OCI-LY3 (cell line): Measurements from ENCODE around the gene GPRIN2.

Experiments
- H2AFZ ChIP-seq: fragments of 200-600, 300-600 bp; shearing (Covaris generic); 2 replicates; pipeline ENCODE4 v1.6.0; 2014; ENCODE audit warnings: antibody characterized with exemption, low read depth, low read length
- H3K27ac ChIP-seq: fragments of 200-600, 300-600 bp; sonication (generic); 2 replicates; pipeline ENCODE4 v1.5.1; 2014; ENCODE audit warnings: mild to moderate bottlenecking, low read length, moderate library complexity, mixed read lengths
- H3K27me3 ChIP-seq: fragments of 200-600, 300-600 bp; sonication (generic); 2 replicates; pipeline ENCODE4 v1.6.1; 2014; ENCODE audit warnings: low read depth, low read length, mixed read lengths
- H3K36me3 ChIP-seq: fragments of 200-600, 300-600 bp; sonication (generic); replicated peaks from 2 replicates; pipeline ENCODE3; 2014; ENCODE audit warnings: low read depth, low read length, mixed read lengths
- H3K4me1 ChIP-seq: fragments of 300-600, 200-600 bp; sonication (generic); 2 replicates; pipeline ENCODE4 v1.6.1; 2014; ENCODE audit warnings: low read length, mixed read lengths
- H3K4me2 ChIP-seq: fragments of 200-600, 300-600 bp; sonication (generic); 2 replicates; pipeline ENCODE4 v1.6.1; 2014; ENCODE audit warnings: low read length, mixed read lengths
- H3K4me3 ChIP-seq: fragments of 300-600, 200-600 bp; sonication (generic); 2 replicates; pipeline ENCODE4 v1.5.1; 2014; ENCODE audit warnings: antibody characterized with exemption, mild to moderate bottlenecking, low read length, moderate library complexity
- H3K79me2 ChIP-seq: fragments of 300-600, 200-600 bp; shearing (Covaris generic); 2 replicates; pipeline ENCODE4 v1.6.1; 2014; ENCODE audit warnings: mild to moderate bottlenecking, low read length, mixed read lengths
- H3K9ac ChIP-seq: fragments of 300-600, 200-600 bp; shearing (Covaris generic); 2 replicates; pipeline ENCODE4 v1.6.0; 2014; ENCODE audit warnings: mild to moderate bottlenecking, low read length, moderate library complexity
- H3K9me3 ChIP-seq: fragments of 200-600, 300-600 bp; shearing (Covaris generic); 2 replicates; pipeline ENCODE4 v1.6.1; 2014; ENCODE audit warnings: low read length, mixed read lengths; ENCODE audit not compliant: insufficient read depth
- H4K20me1 ChIP-seq: fragments of 200-600, 300-600 bp; sonication (generic); 2 replicates; pipeline ENCODE4 v1.6.1; 2016; ENCODE audit warnings: low read length, mixed read lengths; ENCODE audit not compliant: insufficient read depth
- EZH2phosphoT487 ChIP-seq: fragments of 200-600 bp; shearing (Covaris generic); IDR thresholded peaks from 2 replicates; pipeline ENCODE4 v1.6.1; 2018; ENCODE audit warnings: antibody characterized with exemption, mixed run types, low read depth
- TF ChIP-seq, protein P1 (sequence below): fragments of 200-600, 300-600 bp; sonication (generic); IDR thresholded peaks from 2 replicates; pipeline ENCODE4 v1.5.1; 2014; ENCODE audit warnings: antibody characterized with exemption, low read length, low read depth

GPRIN2 gene

GRCh38 chr10:46549171-46550075 lies 7.0 kb downstream of the GPRIN2 start:
- Histone ChIP-seq H3K4me2 (no peak overlapping the region), H3K79me2 (no peaks in the 10 kb centered on the region), H3K36me3 (no peaks in the 10 kb centered on the region), H3K9ac (no peak overlapping the region), H3K4me3 (no peak overlapping the region), H3K4me1 (no peaks in the 10 kb centered on the region), H3K9me3 (no peaks in the 10 kb centered on the region), H3K27ac (no peak overlapping the region), H3K27me3 (no peaks in the 10 kb centered on the region), H4K20me1 (no peaks in the 10 kb centered on the region), H2AFZ (no peak overlapping the region)
- no peak for TF ChIP-seq EZH2phosphoT487
- TF ChIP-seq, protein P1, sequence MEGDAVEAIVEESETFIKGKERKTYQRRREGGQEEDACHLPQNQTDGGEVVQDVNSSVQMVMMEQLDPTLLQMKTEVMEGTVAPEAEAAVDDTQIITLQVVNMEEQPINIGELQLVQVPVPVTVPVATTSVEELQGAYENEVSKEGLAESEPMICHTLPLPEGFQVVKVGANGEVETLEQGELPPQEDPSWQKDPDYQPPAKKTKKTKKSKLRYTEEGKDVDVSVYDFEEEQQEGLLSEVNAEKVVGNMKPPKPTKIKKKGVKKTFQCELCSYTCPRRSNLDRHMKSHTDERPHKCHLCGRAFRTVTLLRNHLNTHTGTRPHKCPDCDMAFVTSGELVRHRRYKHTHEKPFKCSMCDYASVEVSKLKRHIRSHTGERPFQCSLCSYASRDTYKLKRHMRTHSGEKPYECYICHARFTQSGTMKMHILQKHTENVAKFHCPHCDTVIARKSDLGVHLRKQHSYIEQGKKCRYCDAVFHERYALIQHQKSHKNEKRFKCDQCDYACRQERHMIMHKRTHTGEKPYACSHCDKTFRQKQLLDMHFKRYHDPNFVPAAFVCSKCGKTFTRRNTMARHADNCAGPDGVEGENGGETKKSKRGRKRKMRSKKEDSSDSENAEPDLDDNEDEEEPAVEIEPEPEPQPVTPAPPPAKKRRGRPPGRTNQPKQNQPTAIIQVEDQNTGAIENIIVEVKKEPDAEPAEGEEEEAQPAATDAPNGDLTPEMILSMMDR, result no peak

DNA sequence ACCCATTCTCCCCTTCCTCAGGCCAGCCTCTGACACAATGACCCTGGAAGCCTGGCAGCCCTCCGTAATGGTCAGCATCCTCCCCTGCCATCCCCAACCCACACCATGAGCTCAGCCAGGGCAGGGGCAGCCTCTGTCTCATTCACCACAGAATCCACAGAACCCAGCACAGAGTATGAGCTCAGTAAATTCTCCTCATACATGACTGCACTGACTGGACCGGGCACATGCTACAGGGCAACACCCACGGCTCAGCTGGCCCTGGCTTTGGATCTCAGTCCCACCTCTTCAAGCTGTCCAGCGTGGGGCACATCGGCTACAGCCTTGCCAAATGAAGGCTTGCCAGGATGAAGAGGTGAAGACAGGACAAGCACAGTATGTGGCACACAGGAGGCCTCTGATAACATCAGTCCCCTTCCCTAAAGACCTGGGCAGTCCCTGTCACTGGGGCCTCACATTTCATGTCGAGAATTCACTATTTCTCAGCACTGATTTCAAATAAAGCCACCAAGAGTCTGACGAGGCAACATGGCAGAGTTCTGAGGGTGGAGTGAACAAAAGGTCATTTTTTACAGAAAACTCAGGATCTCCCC lies 7.9 kb downstream of the GPRIN2 start:
- no peak overlapping the region for H3K27ac ChIP-seq
- H3K36me3 ChIP-seq, result no peaks in the 10 kb centered on the region
- no peak overlapping the region for H3K4me3 ChIP-seq
- no peaks in the 10 kb centered on the region for H3K9me3 ChIP-seq
- H3K4me1 ChIP-seq, result no peaks in the 10 kb centered on the region
- H4K20me1 ChIP-seq, result no peaks in the 10 kb centered on the region
- TF ChIP-seq EZH2phosphoT487, result no peak
- TF ChIP-seq, protein P1, result no peak
- no peaks in the 10 kb centered on the region for H3K79me2 ChIP-seq
- H2AFZ ChIP-seq, result no peak overlapping the region
- no peaks in the 10 kb centered on the region for H3K27me3 ChIP-seq
- H3K9ac ChIP-seq, result no peak overlapping the region
- no peak overlapping the region for H3K4me2 ChIP-seq

DNA sequence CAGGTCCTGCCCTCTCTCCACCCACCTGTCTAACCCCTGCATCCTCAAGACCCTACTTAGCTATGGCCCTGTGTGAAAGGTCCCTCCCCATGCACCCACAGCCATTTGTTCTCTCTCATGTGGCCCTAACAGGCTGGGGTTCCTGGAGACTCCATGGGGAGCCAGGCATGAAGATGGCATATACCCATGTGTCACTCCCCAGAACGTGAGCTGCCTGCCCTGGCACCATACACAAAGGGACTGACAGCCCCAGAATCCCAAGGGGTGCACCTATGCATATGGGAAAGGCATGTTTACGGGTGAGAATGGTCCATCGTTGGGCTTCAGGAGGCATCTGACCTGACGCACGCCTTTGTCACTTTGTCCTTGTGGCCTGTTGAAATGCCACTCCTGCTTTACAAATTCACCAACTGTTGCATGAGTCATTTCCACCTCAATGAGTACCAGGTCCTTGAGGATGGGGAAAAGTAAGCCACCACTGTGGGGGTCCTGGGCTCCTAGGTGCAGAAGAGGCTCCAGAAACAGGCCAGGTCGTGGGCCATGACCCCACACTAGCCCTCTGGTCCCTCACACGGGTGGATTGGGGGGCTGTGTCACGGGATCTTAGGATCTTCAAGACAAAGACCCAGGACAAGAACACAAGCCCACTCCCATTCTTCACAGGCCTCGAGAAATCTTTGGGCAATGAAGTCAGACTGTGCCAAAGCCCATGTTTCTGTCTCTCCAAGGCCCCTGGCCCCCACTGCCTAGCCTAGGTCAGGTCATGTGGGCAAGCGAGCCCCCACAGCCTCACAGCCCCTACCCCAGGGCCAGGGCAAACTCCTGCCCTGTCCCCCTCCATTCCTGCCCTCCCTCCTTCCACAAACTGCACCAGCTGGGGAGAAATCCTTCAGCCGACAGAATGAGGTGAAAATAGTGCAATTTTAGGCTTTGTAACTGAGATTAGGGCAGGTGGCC lies 8.6 kb downstream of the GPRIN2 start:
- TF ChIP-seq, protein P1, result no peak
- TF ChIP-seq EZH2phosphoT487, result no peak
- Histone ChIP-seq H3K9ac (no peak overlapping the region), H3K4me3 (no peak overlapping the region), H3K27me3 (no peaks in the 10 kb centered on the region), H3K79me2 (no peaks in the 10 kb centered on the region), H3K4me1 (no peaks in the 10 kb centered on the region), H4K20me1 (no peaks in the 10 kb centered on the region), H3K36me3 (no peaks in the 10 kb centered on the region), H3K4me2 (no peak overlapping the region), H3K9me3 (no peaks in the 10 kb centered on the region), H2AFZ (no peak overlapping the region), H3K27ac (no peak overlapping the region)
